Tibial nerve (tissue), 4 donors: Measurements from ENCODE around the gene ZBTB20. TPM values are rescaled to one million over a fixed set of nuclear protein-coding genes. Genes with fewer than 3 reads are reported as not detected.

Experiments used
- DNase-seq, 2 donors: peaks; one replicate each; pipeline ENCODE4 v3.0.0-alpha.2; 2019; ENCODE audit warnings: low spot score in 2 of 2
- H3K27ac ChIP-seq, 4 donors: fragments of 200-600 bp; sonication (generic) in 3 of 4; one replicate each; pipeline ENCODE4 v1.5.1; 2017 to 2019; ENCODE audit warnings: mild to moderate bottlenecking in 1 of 4
- H3K27me3 ChIP-seq, 2 donors: fragments of 200-600 bp; sonication (generic) in 1 of 2; one replicate each; pipeline versions ENCODE4 v1.5.1 to v1.6.0; 2017 to 2019
- H3K36me3 ChIP-seq, 3 donors: fragments of 200-600 bp; sonication (generic); one replicate each; pipeline ENCODE4 v1.5.1; 2018 to 2019
- H3K4me1 ChIP-seq, 4 donors: fragments of 200-600 bp; sonication (generic) in 3 of 4; one replicate each; pipeline ENCODE4 v1.5.1; 2017 to 2019
- H3K4me3 ChIP-seq, 4 donors: fragments of 200-600 bp; sonication (generic) in 3 of 4; one replicate each; pipeline ENCODE4 v1.5.1; 2017 to 2019; ENCODE audit warnings: mild to moderate bottlenecking in 1 of 4, moderate library complexity in 1 of 4
- H3K9me3 ChIP-seq, 4 donors: fragments of 200-600 bp; sonication (generic) in 3 of 4; one replicate each; pipeline ENCODE4 v1.5.1; 2017 to 2019
- CTCF ChIP-seq, 5 experiments: fragments of 200-600 bp in 3 of 5; fragments of 450-650 bp in 2 of 5; sonication (generic) in 3 of 5; IDR thresholded peaks; one replicate each; pipeline ENCODE4 v1.5.1; 2016 to 2019; ENCODE audit warnings: antibody characterized with exemption in 5 of 5, mild to moderate bottlenecking in 3 of 5, moderate library complexity in 2 of 5
- EP300 ChIP-seq, 2 donors: sonication (generic); formaldehyde crosslinking; IDR thresholded peaks; one replicate each; pipeline ENCODE4 v1.6.1; 2017; ENCODE audit warnings: antibody characterized with exemption in 2 of 2, mild to moderate bottlenecking in 1 of 2
- POLR2A ChIP-seq, 2 donors: fragments of 450-650 bp; IDR thresholded peaks; one replicate each; pipeline ENCODE4 v1.6.1; 2017; ENCODE audit warnings: antibody characterized with exemption in 2 of 2, mild to moderate bottlenecking in 2 of 2, moderate library complexity in 2 of 2
- WGBS, 2 donors: methylation state at CpG; one replicate each; pipeline ENCODE4 v1.1.5; 2018; 5-methylcytosine and 5-hydroxymethylcytosine counted together
- total RNA-seq, 4 donors: library from RNA; depleted of rRNA; stranded (reverse); fragments of >200 nt; gene quantifications; one replicate each; pipeline ENCODE4 v1.1.0, GENCODE V29; 2016

The ZBTB20 gene
- total RNA-seq, 4 donors from 2014 or later = 63.3 to 127 (median 102) TPM

DNA sequence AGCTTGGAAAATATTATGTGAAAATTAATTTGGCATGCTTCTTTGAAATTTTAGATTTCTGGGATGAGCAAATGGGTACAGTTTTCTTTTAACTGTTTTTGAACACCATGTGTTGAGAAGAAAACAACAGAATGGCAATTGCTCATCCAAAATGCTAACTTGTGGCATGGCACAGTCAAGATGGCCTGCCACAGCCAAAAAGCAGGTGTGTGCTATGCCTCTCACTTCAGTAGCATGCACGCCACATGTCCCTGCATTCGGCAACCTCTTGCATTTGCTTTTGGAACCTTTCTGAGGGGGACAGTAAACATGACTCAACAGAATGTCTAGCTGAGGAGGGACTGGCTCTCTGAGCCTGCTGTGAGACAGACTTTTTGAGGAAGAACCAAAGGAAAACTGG is 714.8 kb downstream of the ZBTB20 start:
- H3K4me1 ChIP-seq = peaks cover 0 to 33% (median 2%) of the 10 kb centered on the region in 4 donors
- no peaks in the 10 kb centered on the region for H3K36me3 ChIP-seq
- TF ChIP-seq EP300 (IDR thresholded peaks at IDR 0.05) = no peak
- TF ChIP-seq CTCF (IDR thresholded peaks at IDR 0.05) = no peak
- TF ChIP-seq POLR2A (IDR thresholded peaks at IDR 0.05) = no peak
- 93 to 98% methylated on average over 2 of the region's 2 CpGs for WGBS, 2 donors
- H3K9me3 ChIP-seq = no peaks in the 10 kb centered on the region
- DNase-seq = no peak
- no peaks in the 10 kb centered on the region for H3K27me3 ChIP-seq
- H3K4me3 ChIP-seq = no peak overlapping the region
- H3K27ac ChIP-seq = no peak overlapping the region

- Histone ChIP-seq H3K36me3 (no peaks in the 10 kb centered on the region), H3K9me3 (no peaks in the 10 kb centered on the region)
- 92% methylated on average over 5 of the region's 5 CpGs for WGBS, 2 donors
Observed at GRCh38 chr3:114428044-114428595, 719.0 kb downstream of the ZBTB20 start.

DNA sequence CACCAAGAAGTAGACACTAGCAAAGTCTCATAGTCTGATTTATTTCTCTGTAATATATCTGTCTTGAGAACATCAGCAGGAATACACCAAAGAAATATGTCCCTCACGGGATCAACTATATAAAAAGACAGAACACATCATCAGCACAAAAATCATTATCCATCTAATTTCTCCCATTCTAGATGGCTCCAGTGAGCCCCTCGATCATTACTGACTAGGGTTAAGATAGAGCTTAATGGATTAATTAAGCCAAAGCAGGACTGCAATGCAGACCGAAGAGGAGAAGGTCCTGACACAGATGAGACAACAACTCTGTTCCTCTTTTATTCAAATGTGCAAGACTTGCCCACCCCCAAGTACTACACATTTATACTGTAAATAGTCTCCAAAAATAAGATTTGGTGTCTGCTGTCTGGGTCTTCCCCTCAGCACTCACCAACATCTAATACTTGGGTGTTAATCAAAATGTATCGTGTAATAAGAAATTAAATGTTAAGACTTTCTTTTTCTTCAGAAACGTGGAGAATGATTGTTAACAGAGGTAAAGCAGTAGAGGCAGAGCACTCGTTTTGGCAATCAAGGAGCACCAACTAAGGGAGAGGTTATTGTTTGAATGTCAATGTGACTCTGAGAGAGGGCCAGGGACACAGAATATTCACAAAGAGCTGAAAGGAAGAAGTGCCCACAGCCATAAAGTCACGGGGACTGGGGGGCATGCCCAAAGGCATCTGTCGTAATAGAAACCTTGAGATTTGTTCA is 719.6 kb downstream of the ZBTB20 start:
- Histone ChIP-seq H3K27ac (no peak overlapping the region), H3K9me3 (no peaks in the 10 kb centered on the region), H3K27me3 (no peaks in the 10 kb centered on the region), H3K36me3 (no peaks in the 10 kb centered on the region), H3K4me3 (no peak overlapping the region), H3K4me1 (peaks cover 0 to 3% (median 1%) of the 10 kb centered on the region in 4 donors)
- WGBS, 2 donors = 82 to 84% methylated on average over 8 of the region's 8 CpGs
- DNase-seq = no peak
- no peak for TF ChIP-seq CTCF (IDR thresholded peaks at IDR 0.05)
- TF ChIP-seq POLR2A (IDR thresholded peaks at IDR 0.05) = no peak
- no peak for TF ChIP-seq EP300 (IDR thresholded peaks at IDR 0.05)

More at GRCh38 chr3:114428044-114428595, 719.0 kb downstream of the ZBTB20 start:
- Histone ChIP-seq H3K27ac (no peak overlapping the region), H3K4me3 (no peak overlapping the region), H3K4me1 (peaks cover 0 to 7% (median 2%) of the 10 kb centered on the region in 4 donors), H3K27me3 (no peaks in the 10 kb centered on the region)
- no peak for DNase-seq
- TF ChIP-seq POLR2A (IDR thresholded peaks at IDR 0.05) (no peak), CTCF (IDR thresholded peaks at IDR 0.05) (no peak), EP300 (IDR thresholded peaks at IDR 0.05) (no peak)

- H3K36me3 ChIP-seq = no peaks in the 10 kb centered on the region
- H3K27ac ChIP-seq = no peak overlapping the region
- H3K9me3 ChIP-seq = no peaks in the 10 kb centered on the region
- WGBS, 2 donors = 74 to 78% methylated on average over 8 of the region's 8 CpGs
- TF ChIP-seq EP300 (IDR thresholded peaks at IDR 0.05) = no peak
- TF ChIP-seq CTCF (IDR thresholded peaks at IDR 0.05) = no peak
- TF ChIP-seq POLR2A (IDR thresholded peaks at IDR 0.05) = no peak
- H3K4me1 ChIP-seq = peaks cover 0 to 25% (median 4%) of the 10 kb centered on the region in 4 donors
- no peak overlapping the region for H3K4me3 ChIP-seq
- DNase-seq = no peak
- H3K27me3 ChIP-seq = no peaks in the 10 kb centered on the region
Observed at GRCh38 chr3:114424337-114424736, 722.8 kb downstream of the ZBTB20 start.

DNA sequence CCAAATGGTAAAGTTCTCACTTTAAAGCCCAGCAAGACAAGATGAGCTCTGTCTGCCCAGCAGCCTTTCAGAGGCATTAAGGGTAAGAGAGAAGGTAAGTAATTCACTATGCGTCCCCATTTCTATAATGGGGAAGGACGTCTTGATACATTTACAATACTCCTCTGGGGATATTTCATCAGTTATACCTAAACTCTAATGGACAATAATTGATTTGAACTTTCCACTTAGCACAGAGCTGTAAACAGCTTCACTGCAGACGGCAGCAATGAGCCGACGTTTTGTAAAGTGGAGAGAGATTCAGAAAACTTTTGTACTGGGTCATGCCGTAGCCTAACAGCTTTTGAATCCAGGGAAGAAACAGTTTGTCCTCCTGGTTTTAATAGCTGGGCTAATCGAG is 725.9 kb downstream of the ZBTB20 start:
- no peak overlapping the region for H3K4me3 ChIP-seq
- TF ChIP-seq EP300 (IDR thresholded peaks at IDR 0.05) = no peak
- no peak for TF ChIP-seq POLR2A (IDR thresholded peaks at IDR 0.05)
- TF ChIP-seq CTCF (IDR thresholded peaks at IDR 0.05) = no peak
- WGBS, 2 donors = 63 to 70% methylated on average over 7 of the region's 7 CpGs
- H3K27ac ChIP-seq = no peak overlapping the region
- no peaks in the 10 kb centered on the region for H3K36me3 ChIP-seq
- H3K27me3 ChIP-seq = no peaks in the 10 kb centered on the region
- H3K4me1 ChIP-seq = peaks cover 0 to 51% (median 13%) of the 10 kb centered on the region in 4 donors
- H3K9me3 ChIP-seq = no peaks in the 10 kb centered on the region
- no peak for DNase-seq
